ENCODE results near the gene SLC38A4. TPM values are rescaled to one million over a fixed set of nuclear protein-coding genes. Genes with fewer than 3 reads are reported as not detected.

The SLC38A4 gene
- total RNA-seq, 1 experiment from 2014 or later = 0.96 TPM

GRCh38 chr12:46770501-46771183, 55.2 kb downstream of the SLC38A4 start:
- no CpG with 5 or more reads among the region's 3 CpGs for WGBS (ENCODE audit: extremely low coverage, insufficient read length, low lambda C conversion rate)
- Histone ChIP-seq H2BK12ac (ENCODE audit: insufficient read length, low read depth, low read length) (no peak overlapping the region), H2BK20ac (ENCODE audit: low read depth, low read length, poor library complexity, severe bottlenecking) (no peak overlapping the region), H3K27me3 (ENCODE audit: insufficient read depth, low read length) (no peaks in the 10 kb centered on the region), H2BK120ac (ENCODE audit: low read depth, low read length, poor library complexity, severe bottlenecking) (no peak overlapping the region), H2BK5ac (ENCODE audit: insufficient read length, low read length) (no peak overlapping the region), H2AK5ac (ENCODE audit: insufficient read length, low read length) (no peak overlapping the region), H4K8ac (replicated peaks; ENCODE audit: insufficient read length, low read depth, low read length) (no peak overlapping the region), H3K9me3 (ENCODE audit: control insufficient read depth, low read depth, low read length) (no peaks in the 10 kb centered on the region), H3K23me2 (ENCODE audit: insufficient read length, low read depth, low read length, poor library complexity, severe bottlenecking) (no peaks in the 10 kb centered on the region), H3K27ac (ENCODE audit: insufficient read length, low read depth, low read length) (no peak overlapping the region), H3K79me2 (ENCODE audit: insufficient read depth, low read length) (no peaks in the 10 kb centered on the region), H3T11ph (ENCODE audit: low read length) (no peak overlapping the region), H4K91ac (ENCODE audit: insufficient read length, low read depth, low read length) (no peak overlapping the region), H4K5ac (ENCODE audit: insufficient read length, low read depth, low read length) (no peak overlapping the region), H3K4ac (ENCODE audit: low read depth, low read length) (no peak overlapping the region), H3K18ac (ENCODE audit: insufficient read length, low read depth, low read length) (no peak overlapping the region), H2AFZ (ENCODE audit: low read length) (no peak overlapping the region), H3K9ac (ENCODE audit: extremely low read depth, insufficient read length, low read length) (no peak overlapping the region), H3K14ac (ENCODE audit: insufficient read depth, low read length) (no peak overlapping the region), H3K4me1 (ENCODE audit: insufficient read depth, low read length) (no peaks in the 10 kb centered on the region), H3K79me1 (ENCODE audit: insufficient read depth, low read depth, low read length, poor library complexity, severe bottlenecking) (no peaks in the 10 kb centered on the region), H3K56ac (ENCODE audit: insufficient read length, low read depth, low read length) (no peak overlapping the region), H3K4me2 (ENCODE audit: insufficient read depth, insufficient read length, low read length) (no peak overlapping the region), H3K23ac (ENCODE audit: insufficient read length, low read depth, low read length) (no peak overlapping the region), H4K20me1 (ENCODE audit: control insufficient read depth, insufficient read depth, insufficient read length) (no peaks in the 10 kb centered on the region), H2BK15ac (ENCODE audit: low read depth, low read length) (no peak overlapping the region)
- H3K36me3 Mint-ChIP-seq (ENCODE audit: insufficient read depth in 1 of 3, low read depth in 3 of 3) = no peaks in the 10 kb centered on the region; a peak in 1 of 7 replicates
- peaks cover 11 to 14% of the 10 kb centered on the region in 2 experiments for H3K4me1 Mint-ChIP-seq
- no peak overlapping the region for H3K27ac Mint-ChIP-seq
- DNase-seq = no peak
- no peak overlapping the region for H3K4me3 Mint-ChIP-seq
- TF ChIP-seq CTCF (conservative IDR thresholded peaks at IDR 0.05) = no peak
- no peaks in the 10 kb centered on the region for H3K9me3 Mint-ChIP-seq
- H3K27me3 Mint-ChIP-seq (ENCODE audit: low read depth) = no peaks in the 10 kb centered on the region
